K562 (cell line): ENCODE data around the gene COL13A1. TPM values are rescaled to one million over a fixed set of nuclear protein-coding genes. Genes with fewer than 3 reads are reported as not detected.

Source experiments
- ATAC-seq: fragments of 200-7000 bp; cut with Tn5 transposase; 3 replicates; pipeline ENCODE4 v1.9.1; 2020; ENCODE audit warnings: moderate library complexity
- BruUV-seq: library from RNA; stranded (reverse); fragments of 400-500 nt; replicated peaks from 2 replicates; lab custom pipeline; 2021; lab: Mats Ljungman, UMichigan
- CTCF ChIA-PET: fragments of 300-600 bp; formaldehyde crosslinking; extraction: SDS; loops from one replicate; lab custom pipeline; 2021; ENCODE audit warnings: low intra/inter-chr PET ratio; lab: Yijun Ruan, JAX
- POLR2A ChIA-PET: fragments of 300-600, 350-650 bp; sonication (Branson Sonifier 250); formaldehyde crosslinking; extraction: SDS; loops from one replicate; lab custom pipeline; 2021; ENCODE audit warnings: antibody characterized with exemption, inconsistent platforms; lab: Yijun Ruan, JAX
- DNase-seq, 4 experiments: peaks; one replicate each; pipeline versions ENCODE4 v3.0.0 to v3.0.0-alpha.2; 2011 to 2018; ENCODE audit warnings: low spot score in 3 of 4, mixed read lengths in 3 of 4; ENCODE audit errors: extremely low read depth in 1 of 4
- FAIRE-seq: peaks from 2 replicates; lab custom pipeline; 2011; peaks lifted over from hg19 to GRCh38; lab: Jason Lieb, UNC
- H2AFZ ChIP-seq: 2 replicates; pipeline ENCODE4 v1.6.0; 2011; ENCODE audit warnings: low read depth, low read length, control low read depth, inconsistent platforms
- H3K27ac ChIP-seq: fragments of 200-600 bp; 3 replicates; pipeline ENCODE4 v1.8.0; 2011; ENCODE audit warnings: low read depth, mild to moderate bottlenecking, control low read depth, inconsistent platforms, low read length, moderate library complexity, mixed read lengths; ENCODE audit errors: extremely low read depth
- H3K27me3 ChIP-seq, 2 experiments: fragments of 300-600 bp in 1 of 2; 2 replicates in 1 of 2; 3 replicates in 1 of 2; pipeline versions ENCODE4 v1.6.0 to v1.8.0; 2011; ENCODE audit warnings: inconsistent platforms in 2 of 2, low read length in 2 of 2, mild to moderate bottlenecking in 1 of 2, mixed read lengths in 1 of 2, moderate library complexity in 1 of 2; ENCODE audit not compliant: control insufficient read depth in 2 of 2, insufficient read depth in 2 of 2
- H3K36me3 ChIP-seq: fragments of 300-600 bp; 3 replicates; pipeline ENCODE4 v1.8.0; 2011; ENCODE audit warnings: mild to moderate bottlenecking, low read length, inconsistent platforms; ENCODE audit not compliant: control insufficient read depth, insufficient read depth
- H3K4me1 ChIP-seq, 2 experiments: fragments of 200-600 bp in 1 of 2; replicated peaks in 1 of 2; 2 replicates in 1 of 2; 3 replicates in 1 of 2; pipeline versions ENCODE4 v1.5.1 to v1.8.0; 2011; ENCODE audit warnings: inconsistent platforms in 2 of 2, low read length in 2 of 2, mild to moderate bottlenecking in 1 of 2, mixed read lengths in 1 of 2, moderate library complexity in 1 of 2; ENCODE audit not compliant: control insufficient read depth in 2 of 2, insufficient read depth in 2 of 2
- H3K4me2 ChIP-seq: 2 replicates; pipeline ENCODE4 v1.6.1; 2011; ENCODE audit warnings: low read length, control low read depth, inconsistent platforms, mixed read lengths; ENCODE audit not compliant: insufficient read depth
- H3K4me3 ChIP-seq: fragments of 200-600 bp; sonication (generic), shearing (Covaris generic); 2 replicates; pipeline ENCODE4 v1.5.1; 2016; ENCODE audit warnings: control low read depth, inconsistent platforms
- H3K79me2 ChIP-seq: fragments of 200-600 bp; 3 replicates; pipeline ENCODE4 v1.8.0; 2011; ENCODE audit warnings: low read length, inconsistent platforms; ENCODE audit not compliant: control insufficient read depth, insufficient read depth
- H3K9ac ChIP-seq, 2 experiments: 2 replicates each; pipeline versions ENCODE4 v1.6.0 to v1.6.1; 2011; ENCODE audit warnings: low read depth in 2 of 2, low read length in 2 of 2, control low read depth in 1 of 2, inconsistent platforms in 1 of 2, mild to moderate bottlenecking in 1 of 2, mixed read lengths in 1 of 2; ENCODE audit not compliant: insufficient read depth in 1 of 2
- H3K9me1 ChIP-seq: one replicate; pipeline ENCODE4 v1.6.0; 2011; ENCODE audit warnings: inconsistent platforms, mild to moderate bottlenecking, low read length, moderate library complexity; ENCODE audit not compliant: control insufficient read depth, insufficient read depth
- H3K9me3 ChIP-seq: replicated peaks from 2 replicates; pipeline ENCODE4 v1.5.1; 2011; ENCODE audit warnings: low read depth, low read length, inconsistent platforms; ENCODE audit not compliant: control insufficient read depth, insufficient read depth
- H4K20me1 ChIP-seq: replicated peaks from 2 replicates; pipeline ENCODE4 v1.6.1; 2011; ENCODE audit warnings: low read length, inconsistent platforms, mixed read lengths; ENCODE audit not compliant: control insufficient read depth, insufficient read depth
- NFE2 ChIP-seq: IDR thresholded peaks from 2 replicates; pipeline ENCODE4 v1.6.1; 2014; ENCODE audit warnings: antibody characterized with exemption, low read depth
- PHB ChIP-seq: fragments of 250-450 bp; sonication (Bioruptor Pico); IDR thresholded peaks from 2 replicates; pipeline ENCODE4 v1.5.0; 2021
- TAF1 ChIP-seq: IDR thresholded peaks from 2 replicates; pipeline ENCODE4 v1.6.1; 2011; ENCODE audit warnings: mild to moderate bottlenecking, low read length, moderate library complexity; ENCODE audit not compliant: insufficient read depth, control insufficient read depth, severe bottlenecking; ENCODE audit errors: extremely low read depth
- WGBS: fragments of 100-300 bp; shearing (Covaris generic); methylation state at CpG from one replicate; pipeline ENCODE4 v1.1.6; 2016; ENCODE audit warnings: low coverage, mixed read lengths; ENCODE audit not compliant: insufficient coverage; ENCODE audit errors: missing lambda C conversion rate; 5-methylcytosine and 5-hydroxymethylcytosine counted together
- in situ Hi-C: fragments of 300-500 bp; cut with MboI; formaldehyde crosslinking; loops from 4 replicates; pipeline ENCODE4 v1.15.0; 2018; ENCODE audit warnings: inconsistent platforms, mixed read lengths
- intact Hi-C: fragments of 100-400 bp; cut with micrococcal nuclease; formaldehyde crosslinking; loops from 2 replicates; pipeline ENCODE4 v1.14.2; 2022
- polyA plus RNA-seq, 8 experiments: library from polyadenylated mRNA; depleted of rRNA in 4 of 8; stranded (reverse) in 5 of 8; unstranded in 3 of 8; fragments of >200 nt; fragmentation: Nextera tagmentation in 2 of 8; fragmentation: Illumina TruSeq in 1 of 8; extraction: Ambion mirVana in 2 of 8; extraction: Trizol in 1 of 8; gene quantifications; 2 replicates each; pipeline versions ENCODE4 v1.2.1 to v1.2.3, GENCODE V29; 2011 to 2014; ENCODE audit warnings: inconsistent platforms in 1 of 8, missing spikeins in 1 of 8
- total RNA-seq, 7 experiments: library from RNA; depleted of rRNA in 6 of 7; stranded (reverse); fragments of >200 nt in 6 of 7; fragmentation: Illumina TruSeq in 2 of 7; extraction: Trizol in 2 of 7; gene quantifications; 2 replicates each; pipeline versions ENCODE4 v1.2.1 to v1.2.3, GENCODE V29; 2011 to 2021; ENCODE audit warnings: low replicate concordance in 1 of 7
- TF ChIP-seq, protein P1 (sequence below): conservative IDR thresholded peaks from 2 replicates; pipeline ENCODE4 v1.6.1; 2011; ENCODE audit warnings: low read depth, mild to moderate bottlenecking, low read length; ENCODE audit not compliant: control insufficient read depth
- TF ChIP-seq, protein P2 (sequence below): fragments of 450-650 bp; IDR thresholded peaks from 2 replicates; pipeline ENCODE4 v1.6.1; 2017; ENCODE audit warnings: mild to moderate bottlenecking, moderate library complexity

Gene COL13A1
- total and polyA plus RNA-seq, 9 of the 15 experiments (the other 6 are each of a cell fraction or from before 2014, with no cell fraction given) = not detected

GRCh38 chr10:69953851-69954250 is 152.1 kb downstream of the COL13A1 start:
- H3K27ac ChIP-seq = no peak overlapping the region
- H3K4me1 ChIP-seq = no peaks in the 10 kb centered on the region
- H3K36me3 ChIP-seq = no peaks in the 10 kb centered on the region
- H3K79me2 ChIP-seq = no peaks in the 10 kb centered on the region
- H3K9me1 ChIP-seq = no peaks in the 10 kb centered on the region
- no TSS peak for BruUV-seq
- ChIA-PET CTCF (no interaction called here), POLR2A (interaction anchor here (0.7 kb wide), 1 partner anchor 40 kb away, joined by 3 read pairs; no protein-coding TSS in a partner anchor)
- H3K9me3 ChIP-seq = no peaks in the 10 kb centered on the region
- intact Hi-C loops = no loop called here
- no peak overlapping the region for H3K4me3 ChIP-seq
- in situ Hi-C loops = no loop called here
- H3K9ac ChIP-seq = no peak overlapping the region
- 0% methylated on average over 6 of the region's 6 CpGs for WGBS
- no peaks in the 10 kb centered on the region; the same call in 1 of the 2 replicates for H4K20me1 ChIP-seq
- TF ChIP-seq NFE2 (no peak), PHB (CRISPR knock-in tag) (no peak), TAF1 (no peak)
- TF ChIP-seq, protein P1, sequence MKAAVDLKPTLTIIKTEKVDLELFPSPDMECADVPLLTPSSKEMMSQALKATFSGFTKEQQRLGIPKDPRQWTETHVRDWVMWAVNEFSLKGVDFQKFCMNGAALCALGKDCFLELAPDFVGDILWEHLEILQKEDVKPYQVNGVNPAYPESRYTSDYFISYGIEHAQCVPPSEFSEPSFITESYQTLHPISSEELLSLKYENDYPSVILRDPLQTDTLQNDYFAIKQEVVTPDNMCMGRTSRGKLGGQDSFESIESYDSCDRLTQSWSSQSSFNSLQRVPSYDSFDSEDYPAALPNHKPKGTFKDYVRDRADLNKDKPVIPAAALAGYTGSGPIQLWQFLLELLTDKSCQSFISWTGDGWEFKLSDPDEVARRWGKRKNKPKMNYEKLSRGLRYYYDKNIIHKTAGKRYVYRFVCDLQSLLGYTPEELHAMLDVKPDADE = no peak
- TF ChIP-seq, protein P2, sequence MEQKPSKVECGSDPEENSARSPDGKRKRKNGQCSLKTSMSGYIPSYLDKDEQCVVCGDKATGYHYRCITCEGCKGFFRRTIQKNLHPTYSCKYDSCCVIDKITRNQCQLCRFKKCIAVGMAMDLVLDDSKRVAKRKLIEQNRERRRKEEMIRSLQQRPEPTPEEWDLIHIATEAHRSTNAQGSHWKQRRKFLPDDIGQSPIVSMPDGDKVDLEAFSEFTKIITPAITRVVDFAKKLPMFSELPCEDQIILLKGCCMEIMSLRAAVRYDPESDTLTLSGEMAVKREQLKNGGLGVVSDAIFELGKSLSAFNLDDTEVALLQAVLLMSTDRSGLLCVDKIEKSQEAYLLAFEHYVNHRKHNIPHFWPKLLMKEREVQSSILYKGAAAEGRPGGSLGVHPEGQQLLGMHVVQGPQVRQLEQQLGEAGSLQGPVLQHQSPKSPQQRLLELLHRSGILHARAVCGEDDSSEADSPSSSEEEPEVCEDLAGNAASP = no peak
- H3K4me2 ChIP-seq = no peak overlapping the region
- ATAC-seq (no peak), FAIRE-seq (no peak), DNase-seq (no peak)
- H3K27me3 ChIP-seq = peaks cover 18 to 38% of the 10 kb centered on the region in 2 experiments; a peak in 4 of 5 replicates
- no peak overlapping the region for H2AFZ ChIP-seq
